Lower leg skin (tissue), 3 donors: ENCODE data around the gene TASP1.

Experiments used
- CTCF ChIP-seq, 3 donors: fragments of 450-650 bp; IDR thresholded peaks; one replicate each; pipeline ENCODE4 v1.5.1; 2016; ENCODE audit warnings: antibody characterized with exemption in 3 of 3, mild to moderate bottlenecking in 3 of 3, moderate library complexity in 2 of 3
- POLR2A ChIP-seq, 2 donors: fragments of 450-650 bp; IDR thresholded peaks; one replicate each; pipeline ENCODE4 v1.6.1; 2016 to 2017; ENCODE audit warnings: antibody characterized with exemption in 2 of 2, mild to moderate bottlenecking in 1 of 2, moderate library complexity in 1 of 2

GRCh38 chr20:13403453-13403852 lies 235.3 kb downstream of the TASP1 start:
- TF ChIP-seq CTCF (IDR thresholded peaks at IDR 0.05) (no peak), POLR2A (IDR thresholded peaks at IDR 0.05) (no peak)
